Activated CD8-positive, alpha-beta memory T cell treated with anti-CD3 and anti-CD28 coated beads, Interleukin-2, amount 50 U/mL, for 48 hours (primary cell): ENCODE results near the gene PAIP1.
"Not testable (repeated sequence)": the region's sequence is repeated elsewhere in the genome, so short reads cannot be mapped to it uniquely, and the experiment has no call there.

Experiments
- DNase-seq: peaks from one replicate; pipeline ENCODE4 v3.0.0-alpha.2; 2020

The PAIP1 gene

GRCh38 chr5:43514816-43515677 is 41.8 kb downstream of the PAIP1 start, which contains the start of gene C5orf34:
Gene C5orf34 (minus strand): TSS chr5:43515148. CDS start chr5:43509339, 5,809 bp downstream.
- peak; percentile 98 for DNase-seq

DNA sequence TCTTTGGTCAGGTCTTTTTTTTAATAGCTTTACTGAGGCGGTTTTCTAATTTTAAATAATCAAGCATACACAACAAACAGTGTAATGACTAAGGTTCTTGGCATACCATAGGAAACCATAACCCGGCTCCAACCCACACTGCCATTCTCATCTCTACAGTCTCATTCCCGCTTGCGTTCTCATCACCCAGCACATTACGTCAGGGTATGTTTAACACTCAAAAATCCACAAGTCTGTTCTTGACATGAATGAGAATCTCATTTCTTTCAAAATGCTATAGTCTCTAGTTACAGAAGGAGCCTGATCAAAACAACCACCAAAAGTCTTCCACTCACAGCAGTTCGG is 42.4 kb downstream of the PAIP1 start:
- DNase-seq = no peak

DNA sequence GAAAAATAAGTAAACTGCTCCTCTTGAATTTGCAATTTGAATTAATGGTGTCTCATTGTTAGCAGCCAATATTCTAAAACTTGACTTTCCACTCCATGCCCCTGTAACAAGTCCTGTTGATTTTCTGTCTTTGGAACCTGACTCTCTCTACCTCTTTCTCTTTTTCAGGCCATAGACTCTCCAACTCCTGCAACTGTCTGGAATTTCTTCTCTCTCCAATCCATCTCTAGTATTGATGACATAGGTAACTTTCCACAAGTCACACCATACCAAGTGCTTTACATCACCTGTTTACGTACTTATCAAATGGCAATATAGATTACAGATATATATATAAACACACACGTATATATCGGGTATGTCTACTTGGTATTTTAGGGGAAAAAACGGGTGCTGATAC is 42.9 kb downstream of the PAIP1 start:
- DNase-seq = no peak

DNA sequence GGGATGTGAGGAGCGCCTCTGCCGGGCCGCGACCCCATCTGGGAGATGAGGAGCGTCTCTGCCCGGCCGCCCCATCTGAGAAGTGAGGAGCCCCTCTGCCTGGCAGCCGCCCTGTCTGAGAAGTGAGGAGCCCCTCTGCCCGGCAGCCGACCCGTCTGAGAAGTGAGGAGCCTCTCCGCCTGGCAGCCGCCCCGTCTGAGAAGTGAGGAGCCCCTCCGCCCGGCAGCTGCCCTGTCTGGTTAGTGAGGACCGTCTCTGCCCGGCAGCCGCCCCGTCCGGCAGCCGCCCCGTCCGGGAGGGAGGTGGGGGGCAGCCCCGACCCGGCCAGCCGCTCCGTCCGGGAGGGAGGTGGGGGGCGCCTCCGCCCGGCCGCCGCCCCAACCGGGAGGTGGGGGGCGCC is 45.8 kb downstream of the PAIP1 start:
- DNase-seq = not testable (repeated sequence)

- DNase-seq = no peak
Measured at GRCh38 chr5:43498581-43498980, 58.3 kb downstream of the PAIP1 start.

DNA sequence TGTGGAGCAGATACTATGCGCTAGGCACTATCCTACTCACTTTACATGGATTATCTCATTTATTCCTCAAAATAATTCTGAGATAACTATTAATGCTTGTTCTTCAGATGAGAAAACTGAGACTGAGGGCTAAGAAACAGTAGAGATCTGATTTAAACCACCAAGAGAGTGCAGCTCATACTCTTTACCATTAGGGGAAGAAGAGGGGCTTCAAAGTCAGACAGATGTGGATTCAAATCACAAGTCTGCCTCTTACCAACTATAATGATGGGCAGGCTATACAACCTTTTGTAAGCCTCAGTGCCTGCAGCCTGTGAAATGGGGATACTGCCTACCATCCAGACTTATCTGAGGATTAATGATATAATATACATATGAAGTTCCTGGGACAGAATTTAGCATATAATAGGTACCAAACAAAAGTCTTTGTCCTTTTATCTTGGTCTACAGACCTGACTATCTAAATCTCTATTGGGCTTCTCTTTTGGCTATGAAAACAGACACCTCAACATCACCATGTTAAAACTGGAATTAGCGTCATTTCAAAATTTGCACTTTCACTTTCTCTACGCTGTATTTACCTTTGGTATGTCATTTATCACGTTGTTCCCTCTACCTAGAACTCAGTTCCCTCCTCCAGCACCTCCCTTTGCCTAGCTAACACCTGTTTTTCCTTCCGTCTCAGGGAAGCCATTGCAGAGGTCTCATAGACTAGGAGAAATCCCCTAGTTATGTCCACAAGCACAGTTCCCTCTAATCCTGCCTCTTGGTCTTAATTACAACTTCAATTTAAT is 59.4 kb downstream of the PAIP1 start:
- no peak for DNase-seq

DNA sequence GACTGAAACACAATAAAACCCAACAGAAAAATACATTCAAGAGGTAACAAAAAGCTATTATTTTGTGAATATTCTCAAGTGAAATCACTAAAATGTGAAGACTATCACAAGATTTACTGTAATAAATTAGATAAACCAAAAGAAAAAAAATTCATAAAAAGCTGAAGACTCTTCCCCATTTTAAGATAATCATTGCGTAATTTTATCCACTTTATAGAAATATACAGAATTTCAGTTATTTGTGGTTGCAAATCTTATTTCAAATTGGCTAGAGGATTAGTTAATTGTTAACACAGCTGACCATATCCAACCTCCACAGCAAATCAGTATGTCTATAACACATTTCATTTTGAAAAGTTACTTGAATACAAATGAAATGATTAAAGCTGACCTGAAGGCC is 65.6 kb downstream of the PAIP1 start:
- no peak for DNase-seq

- no peak for DNase-seq
Measured at GRCh38 chr5:43486353-43486752, 70.5 kb downstream of the PAIP1 start.

DNA sequence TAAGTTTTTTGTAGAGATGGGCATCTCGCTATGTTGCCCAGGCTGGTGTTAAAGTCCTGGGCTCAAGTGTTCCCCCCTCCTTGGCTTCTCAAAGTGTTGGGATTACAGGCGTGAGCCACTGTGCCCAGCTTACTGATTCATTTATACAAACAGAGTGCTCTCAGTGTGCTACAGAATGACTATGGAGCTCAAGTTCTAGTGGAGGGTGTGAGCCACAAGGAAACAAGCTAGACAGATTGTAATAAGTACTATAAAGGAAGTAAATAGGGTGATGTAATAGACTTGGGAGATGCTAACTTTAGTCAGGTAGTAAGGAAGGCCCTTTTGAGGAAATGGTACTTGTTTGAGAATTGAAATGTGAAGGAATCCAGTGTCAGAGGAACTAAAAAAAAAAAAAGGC is 71.5 kb downstream of the PAIP1 start:
- no peak for DNase-seq

GRCh38 chr5:43484106-43484849 is 72.6 kb downstream of the PAIP1 start:
- DNase-seq = peak; percentile 89

GRCh38 chr5:43483298-43484105 is 73.4 kb downstream of the PAIP1 start, which contains the start of gene TMEM267:
Gene TMEM267 (minus strand): TSS chr5:43483865. CDS start chr5:43453969, 29,896 bp downstream.
- peak; percentile 90 for DNase-seq

DNA sequence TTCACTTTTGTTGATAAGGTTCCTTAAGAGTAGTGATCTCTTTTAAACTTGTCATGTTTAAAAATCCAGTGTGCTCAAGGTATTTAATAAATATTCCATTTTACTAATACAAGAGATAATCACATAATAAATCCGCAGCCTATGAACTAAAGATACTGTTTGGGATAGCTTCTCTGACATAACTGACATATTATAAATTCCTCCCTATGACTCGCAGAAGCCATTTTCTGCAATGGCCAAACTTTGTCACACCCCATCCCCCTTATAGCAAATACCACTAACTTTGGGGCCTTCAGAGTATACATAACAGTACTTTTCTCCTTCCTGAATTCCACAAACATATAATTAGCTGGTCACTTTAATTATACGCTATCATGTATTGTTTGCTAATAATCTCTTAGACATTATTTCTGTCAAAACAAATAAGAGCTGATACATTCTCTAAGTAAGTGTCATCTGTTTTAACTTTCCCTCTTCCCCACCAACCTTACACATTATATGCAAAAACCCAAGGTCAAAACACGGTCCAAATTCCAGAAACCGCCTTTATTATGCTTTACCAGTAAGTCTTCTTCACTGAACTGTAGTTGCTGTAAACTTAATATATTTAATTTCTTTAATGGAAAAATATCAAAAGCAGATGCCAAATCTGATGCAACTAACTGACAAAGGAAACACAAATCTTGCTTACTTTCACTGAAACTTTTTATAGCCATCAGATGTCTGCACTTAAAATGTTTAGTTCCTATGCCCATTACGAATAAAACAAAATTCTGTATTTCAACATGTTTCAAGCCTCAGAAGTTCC is 74.2 kb downstream of the PAIP1 start:
- DNase-seq = no peak
